HepG2 (cell line): ENCODE data around the gene DST. TPM values are rescaled to one million over a fixed set of nuclear protein-coding genes. Genes with fewer than 3 reads are reported as not detected.

Experiments used
- ATAC-seq: fragments of 200-7000 bp; cut with Tn5 transposase; 3 replicates; pipeline ENCODE4 v1.9.1; 2020; ENCODE audit warnings: mild to moderate bottlenecking, moderate library complexity
- BruUV-seq: library from RNA; stranded (reverse); fragments of 400-500 nt; replicated peaks from 2 replicates; lab custom pipeline; 2021; lab: Mats Ljungman, UMichigan
- CTCF ChIA-PET: fragments of 300-600 bp; formaldehyde crosslinking; extraction: SDS; loops from one replicate; lab custom pipeline; 2021; ENCODE audit warnings: low total read pairs, inconsistent platforms, low intra/inter-chr PET ratio; lab: Yijun Ruan, JAX
- POLR2A ChIA-PET: fragments of 350-600 bp; sonication (Branson Sonifier 250); formaldehyde crosslinking; loops from one replicate; lab custom pipeline; 2020; ENCODE audit warnings: antibody characterized with exemption, inconsistent platforms; lab: Yijun Ruan, JAX
- DNase-seq: peaks from one replicate; pipeline ENCODE4 v3.0.0-alpha.2; 2015; ENCODE audit warnings: low spot score
- FAIRE-seq: peaks from 3 replicates; lab custom pipeline; 2011; peaks lifted over from hg19 to GRCh38; lab: Jason Lieb, UNC
- H2AFZ ChIP-seq: one replicate; pipeline ENCODE4 v1.6.1; 2011; ENCODE audit warnings: low read length, inconsistent platforms
- H3K27ac ChIP-seq: fragments of 300-600 bp; 3 replicates; pipeline ENCODE4 v1.8.0; 2011; ENCODE audit warnings: mixed run types, mild to moderate bottlenecking, mixed read lengths, low read length, inconsistent platforms; ENCODE audit not compliant: insufficient read depth; ENCODE audit errors: extremely low read length
- H3K27me3 ChIP-seq, 2 experiments: fragments of 200-600 bp in 1 of 2; 2 replicates in 1 of 2; 3 replicates in 1 of 2; pipeline versions ENCODE4 v1.6.0 to v1.8.0; 2011; ENCODE audit warnings: low read length in 2 of 2, mild to moderate bottlenecking in 2 of 2, moderate library complexity in 2 of 2, inconsistent platforms in 1 of 2; ENCODE audit not compliant: insufficient read depth in 2 of 2, control insufficient read depth in 1 of 2
- H3K36me3 ChIP-seq, 2 experiments: fragments of 200-600 bp in 1 of 2; replicated peaks in 1 of 2; 2 replicates in 1 of 2; 3 replicates in 1 of 2; pipeline versions ENCODE4 v1.5.1 to v1.8.0; 2011; ENCODE audit warnings: low read length in 2 of 2, inconsistent platforms in 1 of 2; ENCODE audit not compliant: insufficient read depth in 2 of 2, control insufficient read depth in 1 of 2
- H3K4me1 ChIP-seq: 2 replicates; pipeline ENCODE4 v1.5.1; 2012; ENCODE audit warnings: low read length, inconsistent platforms; ENCODE audit not compliant: insufficient read depth
- H3K4me2 ChIP-seq: 2 replicates; pipeline ENCODE4 v1.6.0; 2011; ENCODE audit warnings: low read depth, low read length, inconsistent platforms
- H3K4me3 ChIP-seq, 3 experiments: fragments of 200-600 bp in 1 of 3; sonication (generic), shearing (Covaris generic) in 1 of 3; replicated peaks in 1 of 3; 2 replicates each; pipeline ENCODE4 v1.5.1; 2011 to 2016; ENCODE audit warnings: low read length in 3 of 3, inconsistent platforms in 2 of 3, low read depth in 2 of 3, mild to moderate bottlenecking in 2 of 3, control low read depth in 1 of 3, mixed read lengths in 1 of 3; ENCODE audit not compliant: insufficient read depth in 1 of 3
- H3K79me2 ChIP-seq: one replicate; pipeline ENCODE4 v1.6.1; 2011; ENCODE audit warnings: low read length, inconsistent platforms; ENCODE audit not compliant: insufficient read depth
- H3K9ac ChIP-seq: 2 replicates; pipeline ENCODE4 v1.6.0; 2011; ENCODE audit warnings: mild to moderate bottlenecking, low read depth, low read length, inconsistent platforms; ENCODE audit not compliant: insufficient read depth
- H3K9me3 ChIP-seq: 2 replicates; pipeline ENCODE4 v1.5.1; 2012; ENCODE audit warnings: mild to moderate bottlenecking, low read length
- H4K20me1 ChIP-seq: 2 replicates; pipeline ENCODE4 v1.6.0; 2011; ENCODE audit warnings: inconsistent platforms, mild to moderate bottlenecking, low read length, moderate library complexity; ENCODE audit not compliant: insufficient read depth
- HOXA3 ChIP-seq: sonication (generic); formaldehyde crosslinking; IDR thresholded peaks from 2 replicates; pipeline ENCODE4 v1.5.0; 2020; ENCODE audit warnings: missing genetic modification reagents
- MAFF ChIP-seq: IDR thresholded peaks from 2 replicates; pipeline ENCODE4 v1.6.1; 2011; ENCODE audit warnings: low read depth, low read length, improper control_type of control experiment
- MAFK ChIP-seq, 2 experiments: IDR thresholded peaks in 1 of 2; conservative IDR thresholded peaks in 1 of 2; 2 replicates each; pipeline ENCODE4 v1.6.1; 2011; ENCODE audit warnings: improper control_type of control experiment in 2 of 2, low read length in 2 of 2
- ZNF510 ChIP-seq: sonication (generic); formaldehyde crosslinking; IDR thresholded peaks from 2 replicates; pipeline ENCODE4 v1.4.0; 2020; ENCODE audit warnings: low read depth, mild to moderate bottlenecking, missing genetic modification reagents
- WGBS: methylation state at CpG from one replicate; pipeline ENCODE4 v1.1.6; 2017; ENCODE audit warnings: low lambda C conversion rate; 5-methylcytosine and 5-hydroxymethylcytosine counted together
- in situ Hi-C: cut with HindIII; loops from 2 replicates; pipeline ENCODE4 v1.10.0; 2017; ENCODE audit warnings: low pct_unique_long_range_greater_than_20kb; ENCODE audit not compliant: extremely low pct_ligation_motif_present
- intact Hi-C: fragments of 100-400 bp; cut with micrococcal nuclease; formaldehyde crosslinking; loops from one replicate; pipeline ENCODE4 v1.10.0; 2022; ENCODE audit not compliant: unreplicated experiment
- polyA plus RNA-seq, 8 experiments: library from polyadenylated mRNA; depleted of rRNA in 3 of 8; stranded (reverse) in 7 of 8; unstranded in 1 of 8; fragments of >200 nt; fragmentation: Illumina TruSeq in 4 of 8; extraction: Trizol in 4 of 8; gene quantifications; 2 replicates each; pipeline versions ENCODE4 v1.2.1 to v1.2.3, GENCODE V29; 2011 to 2016; ENCODE audit warnings: low read depth in 4 of 8, missing spikeins in 1 of 8, mixed read lengths in 1 of 8; ENCODE audit not compliant: insufficient read depth in 1 of 8
- total RNA-seq, 5 experiments: library from RNA; depleted of rRNA; stranded (reverse); fragments of >200 nt; fragmentation: Illumina TruSeq; extraction: Trizol; gene quantifications; 2 replicates each; pipeline ENCODE4 v1.2.3, GENCODE V29; 2016; ENCODE audit warnings: low read depth in 1 of 5
- TF ChIP-seq, protein P1 (sequence below): sonication (generic); formaldehyde crosslinking; IDR thresholded peaks from one replicate; pipeline ENCODE4 v1.5.1; 2020; ENCODE audit warnings: mild to moderate bottlenecking, missing genetic modification reagents; ENCODE audit errors: not compliant biosample characterization
- TF ChIP-seq, protein P2 (sequence below): sonication (generic); formaldehyde crosslinking; IDR thresholded peaks from 2 replicates; pipeline ENCODE4 v1.4.0; 2020; ENCODE audit warnings: missing genetic modification reagents

The DST gene
- total and polyA plus RNA-seq, 2 of the 13 experiments (the other 11 are each of a cell fraction or from before 2014, with no cell fraction given): 64.4 to 89.0 TPM

DNA sequence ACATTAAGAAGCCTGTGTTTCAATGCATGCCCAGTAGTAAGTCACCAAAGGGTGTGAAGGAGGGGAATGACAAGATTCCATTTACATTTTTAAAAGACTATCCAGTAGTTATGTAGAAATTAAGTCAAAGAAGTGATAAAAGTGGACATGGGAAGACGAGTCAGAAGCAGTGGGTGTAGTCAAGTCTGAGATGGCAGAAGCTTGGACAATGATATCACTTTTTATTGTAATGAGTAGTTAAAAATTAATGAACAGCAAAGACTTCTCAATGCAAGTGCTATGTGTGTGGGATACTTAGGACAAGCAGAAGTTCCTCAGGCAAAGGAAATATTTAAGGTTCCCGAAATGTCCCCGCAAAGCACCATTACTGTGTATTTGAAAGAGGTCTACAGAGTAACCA lies 156.0 kb downstream of the DST start (continued):
- TF ChIP-seq HOXA3 (CRISPR knock-in tag) (no peak), ZNF510 (CRISPR knock-in tag) (no peak)

DNA sequence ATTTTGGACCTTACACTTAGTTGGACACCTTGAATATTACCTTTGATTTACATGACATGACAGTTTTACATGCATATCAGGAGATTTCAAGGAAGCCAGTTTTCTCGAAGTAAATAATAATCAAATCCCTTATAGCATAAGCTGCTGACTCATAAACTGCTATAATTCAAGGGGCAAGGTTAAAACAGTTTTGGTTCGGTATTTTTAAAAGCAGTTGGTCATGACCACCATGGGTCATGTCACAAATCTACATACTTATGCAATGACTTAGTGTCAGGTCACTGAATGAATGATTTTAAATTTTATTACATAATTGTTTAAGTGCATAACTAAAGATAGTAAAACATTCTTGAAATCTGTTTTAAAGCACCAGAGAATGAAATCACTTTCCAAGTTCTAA lies 158.0 kb downstream of the DST start:
- no peak overlapping the region for H3K4me2 ChIP-seq
- 93% methylated on average over 2 of the region's 2 CpGs for WGBS
- CTCF ChIA-PET: no interaction called here
- peaks cover 16% of the 10 kb centered on the region for H3K4me1 ChIP-seq
- H3K36me3 ChIP-seq: peaks cover 7 to 37% of the 10 kb centered on the region in 2 experiments
- DNase-seq (no peak), ATAC-seq (no peak), FAIRE-seq (no peak)
- no peaks in the 10 kb centered on the region for H3K79me2 ChIP-seq
- no peak overlapping the region for H2AFZ ChIP-seq
- BruUV-seq: no TSS peak
- peak; percentile 39 to 47 for TF ChIP-seq MAFK (conservative IDR thresholded peaks at IDR 0.05 in 1 of 2, IDR thresholded peaks at IDR 0.05 in 1 of 2; ENCODE audit: low read length in 2 of 2)
- TF ChIP-seq MAFF: 0 out of 2 replicates have a peak, but pooled peaks have one; percentile 24
- TF ChIP-seq, protein P1, sequence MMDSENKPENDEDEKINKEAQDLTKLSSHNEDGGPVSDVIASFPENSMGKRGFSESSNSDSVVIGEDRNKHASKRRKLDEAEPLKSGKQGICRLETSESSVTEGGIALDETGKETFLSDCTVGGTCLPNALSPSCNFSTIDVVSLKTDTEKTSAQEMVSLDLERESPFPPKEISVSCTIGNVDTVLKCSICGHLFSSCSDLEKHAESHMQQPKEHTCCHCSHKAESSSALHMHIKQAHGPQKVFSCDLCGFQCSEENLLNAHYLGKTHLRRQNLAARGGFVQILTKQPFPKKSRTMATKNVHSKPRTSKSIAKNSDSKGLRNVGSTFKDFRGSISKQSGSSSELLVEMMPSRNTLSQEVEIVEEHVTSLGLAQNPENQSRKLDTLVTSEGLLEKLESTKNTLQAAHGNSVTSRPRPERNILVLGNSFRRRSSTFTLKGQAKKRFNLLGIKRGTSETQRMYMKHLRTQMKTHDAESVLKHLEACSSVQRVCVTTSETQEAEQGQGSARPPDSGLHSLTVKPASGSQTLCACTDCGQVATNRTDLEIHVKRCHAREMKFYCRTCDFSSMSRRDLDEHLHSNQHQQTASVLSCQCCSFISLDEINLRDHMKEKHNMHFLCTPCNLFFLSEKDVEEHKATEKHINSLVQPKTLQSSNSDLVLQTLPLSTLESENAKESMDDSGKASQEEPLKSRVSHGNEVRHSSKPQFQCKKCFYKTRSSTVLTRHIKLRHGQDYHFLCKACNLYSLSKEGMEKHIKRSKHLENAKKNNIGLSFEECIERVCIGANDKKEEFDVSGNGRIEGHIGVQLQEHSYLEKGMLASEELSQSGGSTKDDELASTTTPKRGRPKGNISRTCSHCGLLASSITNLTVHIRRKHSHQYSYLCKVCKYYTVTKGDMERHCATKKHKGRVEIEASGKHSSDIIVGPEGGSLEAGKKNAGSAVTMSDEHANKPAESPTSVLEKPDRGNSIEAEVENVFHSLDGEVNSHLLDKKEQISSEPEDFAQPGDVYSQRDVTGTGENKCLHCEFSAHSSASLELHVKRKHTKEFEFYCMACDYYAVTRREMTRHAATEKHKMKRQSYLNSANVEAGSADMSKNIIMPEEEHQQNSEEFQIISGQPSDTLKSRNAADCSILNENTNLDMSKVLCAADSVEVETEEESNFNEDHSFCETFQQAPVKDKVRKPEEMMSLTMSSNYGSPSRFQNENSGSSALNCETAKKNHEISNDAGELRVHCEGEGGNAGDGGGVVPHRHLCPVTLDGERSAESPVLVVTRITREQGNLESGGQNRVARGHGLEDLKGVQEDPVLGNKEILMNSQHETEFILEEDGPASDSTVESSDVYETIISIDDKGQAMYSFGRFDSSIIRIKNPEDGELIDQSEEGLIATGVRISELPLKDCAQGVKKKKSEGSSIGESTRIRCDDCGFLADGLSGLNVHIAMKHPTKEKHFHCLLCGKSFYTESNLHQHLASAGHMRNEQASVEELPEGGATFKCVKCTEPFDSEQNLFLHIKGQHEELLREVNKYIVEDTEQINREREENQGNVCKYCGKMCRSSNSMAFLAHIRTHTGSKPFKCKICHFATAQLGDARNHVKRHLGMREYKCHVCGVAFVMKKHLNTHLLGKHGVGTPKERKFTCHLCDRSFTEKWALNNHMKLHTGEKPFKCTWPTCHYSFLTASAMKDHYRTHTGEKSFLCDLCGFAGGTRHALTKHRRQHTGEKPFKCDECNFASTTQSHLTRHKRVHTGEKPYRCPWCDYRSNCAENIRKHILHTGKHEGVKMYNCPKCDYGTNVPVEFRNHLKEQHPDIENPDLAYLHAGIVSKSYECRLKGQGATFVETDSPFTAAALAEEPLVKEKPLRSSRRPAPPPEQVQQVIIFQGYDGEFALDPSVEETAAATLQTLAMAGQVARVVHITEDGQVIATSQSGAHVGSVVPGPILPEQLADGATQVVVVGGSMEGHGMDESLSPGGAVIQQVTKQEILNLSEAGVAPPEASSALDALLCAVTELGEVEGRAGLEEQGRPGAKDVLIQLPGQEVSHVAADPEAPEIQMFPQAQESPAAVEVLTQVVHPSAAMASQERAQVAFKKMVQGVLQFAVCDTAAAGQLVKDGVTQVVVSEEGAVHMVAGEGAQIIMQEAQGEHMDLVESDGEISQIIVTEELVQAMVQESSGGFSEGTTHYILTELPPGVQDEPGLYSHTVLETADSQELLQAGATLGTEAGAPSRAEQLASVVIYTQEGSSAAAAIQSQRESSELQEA (CRISPR knock-in tag): no peak
- TF ChIP-seq, protein P2, sequence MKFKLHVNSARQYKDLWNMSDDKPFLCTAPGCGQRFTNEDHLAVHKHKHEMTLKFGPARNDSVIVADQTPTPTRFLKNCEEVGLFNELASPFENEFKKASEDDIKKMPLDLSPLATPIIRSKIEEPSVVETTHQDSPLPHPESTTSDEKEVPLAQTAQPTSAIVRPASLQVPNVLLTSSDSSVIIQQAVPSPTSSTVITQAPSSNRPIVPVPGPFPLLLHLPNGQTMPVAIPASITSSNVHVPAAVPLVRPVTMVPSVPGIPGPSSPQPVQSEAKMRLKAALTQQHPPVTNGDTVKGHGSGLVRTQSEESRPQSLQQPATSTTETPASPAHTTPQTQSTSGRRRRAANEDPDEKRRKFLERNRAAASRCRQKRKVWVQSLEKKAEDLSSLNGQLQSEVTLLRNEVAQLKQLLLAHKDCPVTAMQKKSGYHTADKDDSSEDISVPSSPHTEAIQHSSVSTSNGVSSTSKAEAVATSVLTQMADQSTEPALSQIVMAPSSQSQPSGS (CRISPR knock-in tag): no peak
- no peaks in the 10 kb centered on the region for H3K27me3 ChIP-seq
- intact Hi-C loops: loop anchor here (5.0 kb wide), 2 partner anchors 108 to 112 kb away; no protein-coding TSS in a partner anchor
- POLR2A ChIA-PET: no interaction called here
- no peak overlapping the region for H3K4me3 ChIP-seq
- H3K27ac ChIP-seq: no peak overlapping the region
- H3K9me3 ChIP-seq: no peaks in the 10 kb centered on the region
- H3K9ac ChIP-seq: no peak overlapping the region
- no peaks in the 10 kb centered on the region for H4K20me1 ChIP-seq
- in situ Hi-C loops: no loop called here
